Ishikawa (cell line): ENCODE results near the gene FAM76B.

ENCODE experiments used
- CEBPB ChIP-seq: IDR thresholded peaks from 2 replicates; pipeline ENCODE4 v1.6.1; 2012
- CREB1 ChIP-seq: IDR thresholded peaks from 2 replicates; pipeline ENCODE4 v1.6.1; 2012; ENCODE audit warnings: low read depth
- EGR1 ChIP-seq: IDR thresholded peaks from 2 replicates; pipeline ENCODE4 v1.6.1; 2012
- EP300 ChIP-seq: IDR thresholded peaks from 2 replicates; pipeline ENCODE4 v1.6.1; 2012; ENCODE audit warnings: borderline replicate concordance
- FOXM1 ChIP-seq: IDR thresholded peaks from 2 replicates; pipeline ENCODE4 v1.6.1; 2012; ENCODE audit warnings: low read depth, borderline replicate concordance
- NFIC ChIP-seq: IDR thresholded peaks from 2 replicates; pipeline ENCODE4 v1.6.1; 2012
- RAD21 ChIP-seq: IDR thresholded peaks from 2 replicates; pipeline ENCODE4 v1.6.1; 2012; ENCODE audit warnings: low read depth
- TAF1 ChIP-seq: IDR thresholded peaks from 2 replicates; pipeline ENCODE4 v1.6.1; 2012; ENCODE audit warnings: low read depth, mild to moderate bottlenecking
- TCF12 ChIP-seq: IDR thresholded peaks from 2 replicates; pipeline ENCODE4 v1.6.1; 2012; ENCODE audit warnings: low read depth
- TEAD4 ChIP-seq: IDR thresholded peaks from 2 replicates; pipeline ENCODE4 v1.6.1; 2012
- YY1 ChIP-seq: IDR thresholded peaks from 2 replicates; pipeline ENCODE4 v1.6.1; 2012; ENCODE audit warnings: low read depth
- ZBTB7A ChIP-seq: IDR thresholded peaks from 2 replicates; pipeline ENCODE4 v1.6.1; 2012; ENCODE audit warnings: low read depth
- TF ChIP-seq, protein P1 (sequence below): IDR thresholded peaks from 2 replicates; pipeline ENCODE4 v1.6.1; 2012; ENCODE audit warnings: low read depth, mild to moderate bottlenecking
- TF ChIP-seq, protein P2 (sequence below): IDR thresholded peaks from 2 replicates; pipeline ENCODE4 v1.6.1; 2012
- TF ChIP-seq, protein P3 (sequence below): IDR thresholded peaks from 2 replicates; pipeline ENCODE4 v1.6.1; 2012

FAM76B gene

DNA sequence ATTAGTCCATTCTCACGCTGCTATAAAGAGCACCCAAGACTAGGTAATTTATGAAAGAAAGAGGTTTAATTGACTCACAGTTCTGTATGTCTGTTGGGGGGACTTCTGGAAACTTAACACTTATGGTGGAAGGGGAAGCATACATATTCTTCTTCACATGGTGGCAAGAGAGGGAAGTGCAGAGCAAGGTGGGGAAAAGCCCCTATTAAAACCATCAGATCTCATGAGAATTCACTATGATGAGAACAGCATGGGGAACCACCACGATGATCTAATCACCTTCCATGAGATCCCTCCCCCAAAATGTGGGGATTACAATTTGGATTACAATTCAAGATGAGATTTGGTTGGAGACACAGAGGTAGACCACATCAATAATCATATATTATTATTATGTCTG is 26.5 kb upstream of the FAM76B start:
- no peak for TF ChIP-seq TAF1
- TF ChIP-seq, protein P1, sequence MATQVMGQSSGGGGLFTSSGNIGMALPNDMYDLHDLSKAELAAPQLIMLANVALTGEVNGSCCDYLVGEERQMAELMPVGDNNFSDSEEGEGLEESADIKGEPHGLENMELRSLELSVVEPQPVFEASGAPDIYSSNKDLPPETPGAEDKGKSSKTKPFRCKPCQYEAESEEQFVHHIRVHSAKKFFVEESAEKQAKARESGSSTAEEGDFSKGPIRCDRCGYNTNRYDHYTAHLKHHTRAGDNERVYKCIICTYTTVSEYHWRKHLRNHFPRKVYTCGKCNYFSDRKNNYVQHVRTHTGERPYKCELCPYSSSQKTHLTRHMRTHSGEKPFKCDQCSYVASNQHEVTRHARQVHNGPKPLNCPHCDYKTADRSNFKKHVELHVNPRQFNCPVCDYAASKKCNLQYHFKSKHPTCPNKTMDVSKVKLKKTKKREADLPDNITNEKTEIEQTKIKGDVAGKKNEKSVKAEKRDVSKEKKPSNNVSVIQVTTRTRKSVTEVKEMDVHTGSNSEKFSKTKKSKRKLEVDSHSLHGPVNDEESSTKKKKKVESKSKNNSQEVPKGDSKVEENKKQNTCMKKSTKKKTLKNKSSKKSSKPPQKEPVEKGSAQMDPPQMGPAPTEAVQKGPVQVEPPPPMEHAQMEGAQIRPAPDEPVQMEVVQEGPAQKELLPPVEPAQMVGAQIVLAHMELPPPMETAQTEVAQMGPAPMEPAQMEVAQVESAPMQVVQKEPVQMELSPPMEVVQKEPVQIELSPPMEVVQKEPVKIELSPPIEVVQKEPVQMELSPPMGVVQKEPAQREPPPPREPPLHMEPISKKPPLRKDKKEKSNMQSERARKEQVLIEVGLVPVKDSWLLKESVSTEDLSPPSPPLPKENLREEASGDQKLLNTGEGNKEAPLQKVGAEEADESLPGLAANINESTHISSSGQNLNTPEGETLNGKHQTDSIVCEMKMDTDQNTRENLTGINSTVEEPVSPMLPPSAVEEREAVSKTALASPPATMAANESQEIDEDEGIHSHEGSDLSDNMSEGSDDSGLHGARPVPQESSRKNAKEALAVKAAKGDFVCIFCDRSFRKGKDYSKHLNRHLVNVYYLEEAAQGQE, result no peak
- no peak for TF ChIP-seq EGR1
- TF ChIP-seq, protein P2, sequence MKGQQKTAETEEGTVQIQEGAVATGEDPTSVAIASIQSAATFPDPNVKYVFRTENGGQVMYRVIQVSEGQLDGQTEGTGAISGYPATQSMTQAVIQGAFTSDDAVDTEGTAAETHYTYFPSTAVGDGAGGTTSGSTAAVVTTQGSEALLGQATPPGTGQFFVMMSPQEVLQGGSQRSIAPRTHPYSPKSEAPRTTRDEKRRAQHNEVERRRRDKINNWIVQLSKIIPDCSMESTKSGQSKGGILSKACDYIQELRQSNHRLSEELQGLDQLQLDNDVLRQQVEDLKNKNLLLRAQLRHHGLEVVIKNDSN, result no peak
- no peak for TF ChIP-seq NFIC

DNA sequence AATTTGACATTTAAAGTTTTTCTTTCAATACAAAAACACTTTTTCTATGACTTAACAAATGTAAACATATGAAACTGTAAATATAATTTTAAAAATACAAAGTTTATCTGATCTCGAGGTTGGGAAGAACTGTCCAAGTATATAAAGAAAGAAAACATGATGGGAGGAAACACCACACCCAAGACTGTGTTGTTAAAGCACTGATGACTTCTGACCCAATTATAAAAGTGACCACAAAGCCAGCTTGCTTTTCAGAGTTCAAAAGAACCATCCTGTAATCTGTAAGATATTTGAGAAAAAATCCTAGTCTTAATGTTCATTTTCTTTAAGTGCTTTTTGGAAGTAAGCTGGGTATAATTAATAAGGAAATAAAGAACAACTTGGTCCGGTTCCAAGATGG is 16.3 kb upstream of the FAM76B start:
- TF ChIP-seq CEBPB, result no peak
- no peak for TF ChIP-seq TAF1
- TF ChIP-seq EP300, result no peak
- TF ChIP-seq, protein P3, sequence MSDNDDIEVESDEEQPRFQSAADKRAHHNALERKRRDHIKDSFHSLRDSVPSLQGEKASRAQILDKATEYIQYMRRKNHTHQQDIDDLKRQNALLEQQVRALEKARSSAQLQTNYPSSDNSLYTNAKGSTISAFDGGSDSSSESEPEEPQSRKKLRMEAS, result no peak
- TF ChIP-seq, protein P2, result no peak
- TF ChIP-seq NFIC, result no peak
- no peak for TF ChIP-seq TCF12
- TF ChIP-seq ZBTB7A, result no peak
- TF ChIP-seq CREB1, result no peak
- no peak for TF ChIP-seq FOXM1
- no peak for TF ChIP-seq TEAD4
- TF ChIP-seq RAD21, result no peak
- TF ChIP-seq YY1, result no peak
- TF ChIP-seq EGR1, result no peak
- TF ChIP-seq, protein P1, result no peak

DNA sequence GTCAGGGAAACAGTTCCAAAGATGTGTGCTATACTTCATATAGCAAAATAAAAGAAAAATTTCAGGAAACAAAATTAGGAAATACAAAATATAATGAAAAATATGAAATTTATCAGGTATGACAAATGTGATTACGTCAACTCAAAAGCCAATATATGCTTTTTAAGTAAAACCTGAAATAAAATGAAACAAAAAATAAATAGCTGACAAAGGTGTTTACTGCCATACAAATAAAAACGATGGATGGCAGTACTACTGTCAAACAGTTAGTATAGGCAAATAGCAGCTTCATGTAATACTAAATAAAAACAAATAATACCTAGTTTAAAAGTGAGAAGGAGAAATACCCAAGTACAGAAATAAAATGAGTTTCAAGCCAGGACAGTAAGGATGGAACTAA is 14.4 kb upstream of the FAM76B start:
- TF ChIP-seq ZBTB7A, result no peak
- TF ChIP-seq, protein P3, result no peak
- no peak for TF ChIP-seq RAD21
- no peak for TF ChIP-seq FOXM1
- no peak for TF ChIP-seq TAF1
- TF ChIP-seq TCF12, result no peak
- no peak for TF ChIP-seq CEBPB
- TF ChIP-seq EP300, result no peak
- TF ChIP-seq TEAD4, result no peak
- TF ChIP-seq, protein P1, result no peak
- TF ChIP-seq EGR1, result no peak
- TF ChIP-seq, protein P2, result no peak
- TF ChIP-seq YY1, result no peak

DNA sequence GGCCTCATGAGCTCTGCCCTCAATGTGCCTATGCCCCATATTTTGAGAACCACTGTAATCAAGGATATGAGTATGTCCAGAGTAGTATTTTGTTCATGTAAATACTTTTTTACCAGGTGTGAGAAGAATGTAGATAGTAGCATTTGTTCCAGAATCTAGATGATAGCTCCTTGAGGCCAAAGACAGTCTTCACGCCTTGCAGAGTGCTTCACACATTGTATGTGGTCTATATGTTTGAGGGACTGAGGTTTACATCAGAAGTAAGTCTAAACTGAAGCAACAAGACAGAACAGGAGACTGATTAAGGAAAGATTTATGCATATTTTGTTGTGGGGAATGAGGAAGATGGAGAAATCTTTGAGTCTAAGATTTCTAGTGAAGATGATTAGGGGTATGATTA is 13.2 kb upstream of the FAM76B start:
- TF ChIP-seq NFIC (no peak), FOXM1 (no peak), TAF1 (no peak), CEBPB (no peak), TEAD4 (no peak), ZBTB7A (no peak), CREB1 (no peak), YY1 (no peak), EGR1 (no peak), TCF12 (no peak), RAD21 (no peak)
- TF ChIP-seq, protein P1, result no peak
- TF ChIP-seq, protein P2, result no peak
